Measurements from ENCODE around the gene INPP4B.
"Not testable (repeated sequence)": the region's sequence is repeated elsewhere in the genome, so short reads cannot be mapped to it uniquely, and the experiment has no call there.

Gene INPP4B

DNA sequence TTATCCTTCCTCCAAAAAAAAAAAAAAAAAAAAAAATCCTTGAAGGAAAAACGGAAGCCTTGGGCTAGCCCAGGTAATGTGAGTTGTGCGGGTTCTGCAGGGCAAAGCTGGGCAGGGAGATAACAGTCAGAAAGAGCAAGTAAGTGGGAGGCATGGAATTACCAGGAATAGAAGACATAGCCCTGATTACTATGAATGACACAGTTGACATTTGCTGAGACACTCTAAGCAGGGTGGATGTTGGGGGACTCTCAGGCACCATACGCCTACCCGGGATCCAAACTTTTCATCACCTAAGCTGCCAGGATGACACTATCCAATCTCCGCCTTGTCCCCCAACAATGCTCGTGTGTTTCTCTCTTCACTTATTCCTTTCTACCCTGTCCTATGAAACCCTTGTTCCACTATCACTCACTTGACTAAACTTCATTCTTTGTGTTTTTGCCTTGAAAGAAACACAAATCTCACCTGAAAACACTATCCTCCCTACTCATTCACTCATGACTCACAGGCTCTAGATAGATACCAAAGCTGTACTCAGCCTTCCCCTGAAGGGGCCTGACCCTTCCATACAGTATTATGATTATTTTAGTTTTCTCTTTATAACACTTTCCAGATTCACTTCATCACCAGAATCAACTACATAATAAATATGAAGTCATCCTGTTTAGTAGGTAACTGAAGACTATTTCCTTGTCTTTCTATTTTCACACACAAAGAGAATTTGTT is 158.4 kb downstream of the INPP4B start:
- DNase-seq (ENCODE audit: low read depth in 2 of 2), result no peak

DNA sequence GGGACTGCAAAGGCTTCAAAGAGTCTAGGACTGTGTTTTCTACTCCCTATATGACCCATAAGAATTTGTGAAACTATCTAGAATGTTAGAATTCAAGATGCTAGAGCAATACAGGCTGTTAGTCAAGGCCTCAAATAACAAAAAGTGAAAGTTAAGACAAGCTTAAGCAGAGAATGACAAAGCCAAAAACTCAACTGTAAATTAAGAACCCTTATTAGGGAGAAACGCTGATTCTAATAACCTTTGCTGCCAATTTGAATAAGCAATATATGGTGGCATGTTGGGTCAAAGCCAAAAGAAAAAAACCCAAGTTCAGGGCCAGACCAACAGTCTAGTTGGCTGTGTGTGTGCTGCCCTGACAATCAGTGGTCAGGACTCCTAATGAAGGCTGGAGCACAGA is 160.0 kb downstream of the INPP4B start:
- no peak for DNase-seq (ENCODE audit: low read depth in 2 of 2)

DNA sequence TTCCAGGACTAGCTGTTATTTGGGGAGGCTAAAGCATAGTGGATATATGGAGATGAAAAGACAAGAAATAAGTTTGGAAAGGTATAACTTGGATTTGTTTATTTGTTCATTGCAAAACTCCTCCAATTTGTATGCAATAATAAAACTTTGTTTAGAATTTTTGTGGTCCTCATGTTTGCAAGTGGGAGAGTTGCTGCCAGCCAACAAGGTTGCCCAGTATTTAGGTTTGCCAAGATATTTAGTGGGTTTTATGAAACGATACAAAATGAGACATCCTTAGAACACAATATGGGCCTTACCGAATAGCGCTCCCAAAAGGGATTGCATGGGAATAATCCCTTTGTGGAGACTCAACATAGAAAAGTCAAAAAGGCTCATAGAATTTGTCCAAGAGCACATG is 162.1 kb downstream of the INPP4B start:
- DNase-seq (ENCODE audit: low read depth in 2 of 2), result no peak

DNA sequence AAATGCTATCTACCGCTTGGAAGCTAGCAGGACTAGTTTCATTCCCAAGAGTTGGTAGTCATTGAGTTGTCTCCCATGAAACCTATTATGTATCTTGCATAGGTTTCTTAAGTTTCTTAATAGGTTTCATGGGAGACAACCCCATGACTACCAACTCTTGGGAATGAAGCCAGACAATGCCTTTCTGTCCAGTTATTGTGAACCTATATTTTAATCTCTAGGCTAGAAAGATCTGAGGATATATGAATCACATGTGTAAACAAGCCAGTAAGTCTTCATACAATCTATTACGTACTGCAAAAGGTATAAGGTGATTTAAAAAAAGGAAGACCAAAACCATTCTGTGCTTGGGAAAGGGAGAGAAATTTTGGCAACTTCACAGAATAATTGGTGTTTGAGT is 162.6 kb downstream of the INPP4B start:
- no peak for DNase-seq (ENCODE audit: low read depth in 2 of 2)

DNA sequence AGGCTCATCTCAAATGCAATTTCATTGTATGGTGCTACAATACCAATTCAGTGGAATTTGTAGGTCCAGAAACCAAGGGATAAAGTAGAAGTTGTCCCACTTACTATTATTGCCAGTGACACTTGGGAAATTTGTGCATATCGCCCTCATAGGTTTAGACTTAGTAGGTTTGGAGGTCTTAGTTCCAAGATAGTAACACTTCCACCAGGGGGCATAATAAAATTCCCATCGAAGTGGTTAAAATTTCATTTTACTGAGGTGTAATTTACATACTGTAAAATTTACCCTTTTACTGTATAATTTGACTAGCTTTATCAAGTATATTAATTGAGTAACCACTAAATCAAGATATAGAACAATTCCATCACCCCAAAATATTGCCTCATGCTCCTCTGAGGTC is 174.6 kb downstream of the INPP4B start:
- no peak for DNase-seq (ENCODE audit: low read depth in 2 of 2)

DNA sequence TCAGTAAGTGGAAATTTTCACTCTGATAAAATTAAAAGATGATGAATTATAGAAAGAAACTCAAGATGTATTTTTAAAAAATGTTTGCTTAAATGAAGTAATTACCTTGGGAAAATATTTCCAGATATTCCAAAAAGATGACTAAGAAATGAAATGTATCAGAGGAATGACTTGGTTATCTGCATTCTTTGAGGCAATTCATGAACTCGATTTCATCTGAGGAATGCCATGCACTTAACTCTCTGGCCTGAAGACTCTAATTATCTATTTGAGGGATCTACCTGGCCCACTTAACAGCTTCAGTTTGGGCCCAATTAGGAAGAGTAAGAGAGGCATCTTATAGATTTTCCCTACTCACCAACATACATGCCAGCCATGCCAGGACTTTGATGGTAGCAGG is 182.3 kb downstream of the INPP4B start:
- no peak for DNase-seq (ENCODE audit: low read depth in 2 of 2)

DNA sequence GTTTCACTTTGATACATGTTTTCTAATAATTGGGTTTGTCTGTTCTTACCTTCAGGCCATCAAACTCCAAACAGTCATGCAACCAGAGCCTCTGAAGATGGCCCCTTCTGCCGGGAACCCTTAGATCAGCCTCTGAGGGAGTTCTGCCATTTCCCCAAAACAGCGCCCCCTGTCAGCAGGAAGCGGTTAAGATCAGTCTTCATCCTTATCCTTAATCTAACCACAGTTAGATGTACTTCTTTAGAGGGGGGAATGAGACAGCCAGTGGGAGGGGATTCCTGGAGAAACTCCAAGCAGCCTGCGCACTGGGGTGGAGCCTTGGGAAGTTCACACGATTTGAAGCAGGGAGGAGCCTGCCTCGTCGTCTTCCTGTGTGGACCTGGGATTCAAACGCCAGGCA is 185.4 kb downstream of the INPP4B start:
- DNase-seq (ENCODE audit: low read depth in 2 of 2), result no peak

DNA sequence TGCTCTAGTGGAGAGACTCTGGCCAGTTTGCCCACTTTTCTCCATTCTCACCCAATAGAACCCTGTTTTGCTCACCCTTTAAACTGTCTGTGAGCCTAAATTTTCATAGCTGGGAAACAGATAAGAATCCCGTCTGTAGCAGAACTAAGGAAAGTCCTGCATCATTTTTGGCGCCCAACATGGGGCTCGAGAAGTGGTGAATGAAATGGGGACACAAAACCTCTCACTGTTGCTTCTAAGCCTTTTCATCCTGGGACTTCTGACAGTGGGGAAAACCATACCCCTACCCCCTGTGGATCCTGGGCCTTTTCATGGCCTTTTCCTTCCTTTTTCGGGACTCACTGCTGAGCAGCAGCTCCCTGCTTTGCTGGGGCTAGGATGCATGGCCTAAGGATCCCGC is 189.9 kb downstream of the INPP4B start:
- peak in 1 of 2 donors; percentile 2 for DNase-seq (ENCODE audit: low read depth in 2 of 2)

DNA sequence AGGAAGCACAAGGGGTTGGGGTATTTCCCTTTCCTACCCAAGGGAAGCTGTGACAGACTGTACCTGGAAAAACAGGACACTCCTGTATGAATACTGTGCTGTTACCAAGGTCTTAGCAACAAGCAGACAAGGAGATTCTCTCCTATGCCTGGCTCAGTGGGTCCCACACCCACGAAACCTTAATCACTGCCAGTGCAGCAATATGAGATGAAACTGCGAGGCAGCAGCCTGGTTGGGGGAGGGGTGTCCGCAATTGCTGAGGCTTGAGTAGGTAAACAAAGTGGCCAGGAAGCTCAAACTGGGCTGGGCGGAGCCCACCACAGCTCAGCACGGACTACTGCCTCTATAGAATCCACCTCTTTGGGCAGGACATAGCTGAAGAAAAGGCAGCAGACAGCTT is 197.7 kb downstream of the INPP4B start:
- DNase-seq (ENCODE audit: low read depth in 2 of 2), result no peak

DNA sequence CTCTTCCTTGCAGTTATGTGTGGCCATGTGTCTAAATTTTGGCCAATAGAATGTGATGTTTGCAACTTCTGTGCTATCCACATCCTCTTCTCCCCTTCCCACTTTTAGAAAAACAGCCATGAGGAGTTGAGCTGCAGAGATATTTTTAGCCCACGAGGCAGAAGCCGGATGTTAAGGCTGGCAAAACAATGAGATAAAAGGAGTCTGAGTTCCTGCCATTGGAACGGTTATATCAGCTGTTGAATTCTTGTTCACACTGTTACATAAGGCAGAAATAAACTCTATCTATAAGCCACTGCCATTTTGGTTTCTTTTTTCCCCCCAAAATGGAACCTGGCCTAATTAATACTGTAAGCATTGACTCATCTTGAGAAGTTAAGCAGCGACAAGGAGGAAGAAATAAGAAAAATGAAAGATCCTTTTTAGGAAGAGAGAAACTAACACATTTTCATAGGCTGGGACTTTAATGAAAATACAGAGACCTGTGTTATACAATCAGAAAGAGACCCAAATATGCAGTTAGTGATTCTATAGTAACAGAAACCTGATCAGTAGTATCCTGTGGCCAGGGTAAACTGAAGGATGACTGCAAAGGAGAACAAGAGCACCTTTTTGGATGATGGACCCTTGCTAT is 200.5 kb downstream of the INPP4B start:
- DNase-seq (ENCODE audit: low read depth in 2 of 2), result no peak

DNA sequence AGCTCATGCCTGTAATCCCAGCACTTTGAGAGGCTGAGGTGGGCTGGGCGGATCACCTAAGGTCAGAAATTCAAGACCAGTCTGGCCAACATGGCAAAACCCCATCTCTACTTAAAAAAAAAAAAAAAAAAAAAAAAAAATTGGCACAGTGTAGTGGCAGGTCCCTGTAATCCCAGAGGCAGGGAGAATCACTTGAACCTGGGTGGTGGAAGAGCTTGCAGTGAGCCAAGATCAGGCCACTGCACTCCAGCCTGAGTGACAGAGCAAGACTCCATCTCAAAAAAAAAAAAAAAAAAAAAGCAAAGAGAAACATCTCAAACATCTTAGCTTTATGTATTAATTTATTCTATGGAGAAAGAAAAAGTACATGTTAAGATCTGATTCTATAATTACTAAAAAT is 201.5 kb downstream of the INPP4B start:
- not testable (repeated sequence) for DNase-seq (ENCODE audit: low read depth in 2 of 2)

DNA sequence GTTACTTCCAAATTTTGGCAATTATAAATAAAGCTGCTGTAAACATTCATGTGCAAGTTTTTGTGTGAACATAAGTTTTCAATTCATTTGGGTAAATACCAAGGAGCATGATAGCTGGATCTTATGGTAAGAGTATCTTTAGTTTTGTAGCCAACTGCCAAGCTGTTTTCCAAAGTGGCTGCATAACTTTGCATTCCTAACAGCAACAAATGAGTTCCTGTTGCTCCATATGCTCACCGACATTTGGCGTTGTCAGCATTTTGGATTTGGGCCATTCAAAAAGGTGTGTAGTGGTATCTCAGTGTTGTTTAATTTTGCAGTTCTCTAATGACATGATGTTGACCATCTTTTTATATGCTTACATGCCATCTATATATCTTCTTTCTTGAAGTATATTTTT is 208.5 kb downstream of the INPP4B start:
- DNase-seq (ENCODE audit: low read depth in 2 of 2), result no peak

DNA sequence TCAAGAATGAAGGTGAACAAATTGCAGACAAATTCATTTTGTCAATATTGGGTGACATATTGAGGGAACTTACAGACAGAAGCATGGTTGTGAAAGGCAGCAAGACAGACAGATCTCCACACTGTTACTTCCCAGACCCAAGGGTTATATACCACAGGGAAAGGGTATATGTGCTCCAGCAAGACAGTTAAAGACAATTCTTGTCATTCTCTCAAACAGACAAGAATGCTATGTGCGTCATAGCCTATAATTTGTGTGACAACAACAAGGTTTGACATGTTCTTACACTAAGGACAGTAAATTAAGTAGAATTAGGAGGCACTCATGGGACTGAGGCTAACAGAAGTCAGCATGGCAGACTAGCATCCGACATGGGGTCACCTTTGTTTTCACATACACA is 214.3 kb downstream of the INPP4B start:
- DNase-seq (ENCODE audit: low read depth in 2 of 2), result no peak

DNA sequence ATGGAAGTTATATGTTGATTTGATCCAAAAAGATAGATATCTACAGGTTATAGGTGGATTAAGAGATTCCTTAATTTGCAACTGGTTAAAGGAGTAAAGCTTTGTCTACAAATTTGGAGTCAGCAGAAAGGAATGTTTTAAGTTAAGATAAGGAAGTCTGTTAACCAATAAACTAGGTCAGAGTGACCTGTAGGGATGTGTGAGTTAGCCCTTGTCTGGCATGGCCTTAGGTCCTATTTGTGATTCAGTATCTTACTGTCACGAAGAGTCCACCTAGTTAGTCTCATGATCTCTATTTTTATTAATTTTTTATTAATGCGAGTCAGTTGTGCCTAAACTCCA is 230.8 kb downstream of the INPP4B start:
- no peak for DNase-seq (ENCODE audit: low read depth in 2 of 2)

DNA sequence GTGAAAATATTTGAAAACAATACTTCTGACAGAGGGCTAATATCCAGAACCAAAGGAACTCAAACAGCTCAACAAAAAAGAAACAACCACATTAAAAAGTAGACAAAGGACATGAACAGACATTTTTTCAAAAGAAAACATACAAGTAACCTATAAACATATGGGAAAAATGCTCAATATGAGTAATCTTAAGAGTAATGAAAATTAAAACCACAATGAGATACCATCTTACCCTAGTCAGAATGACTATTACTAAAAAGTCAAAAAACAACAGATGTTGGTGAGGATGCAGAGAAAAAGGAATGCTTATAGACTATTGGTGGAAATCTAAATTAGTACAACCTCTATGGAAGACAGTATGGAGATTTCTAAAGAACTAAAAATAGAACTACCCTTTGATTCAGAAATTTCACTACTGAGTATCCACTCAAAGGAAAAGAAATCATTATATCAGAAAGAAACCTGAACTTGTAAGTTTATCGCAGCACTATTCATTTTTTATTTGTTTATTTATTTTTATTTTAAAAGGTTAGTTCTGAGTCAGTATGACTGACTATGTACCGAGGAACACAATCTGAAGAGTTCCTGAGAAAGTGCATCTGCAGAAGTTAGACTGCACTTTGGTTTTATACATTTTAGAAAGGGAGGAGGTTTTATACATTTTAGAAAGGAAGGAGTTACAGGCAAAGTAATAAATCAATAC is 231.3 kb downstream of the INPP4B start:
- DNase-seq (ENCODE audit: low read depth in 2 of 2), result no peak

DNA sequence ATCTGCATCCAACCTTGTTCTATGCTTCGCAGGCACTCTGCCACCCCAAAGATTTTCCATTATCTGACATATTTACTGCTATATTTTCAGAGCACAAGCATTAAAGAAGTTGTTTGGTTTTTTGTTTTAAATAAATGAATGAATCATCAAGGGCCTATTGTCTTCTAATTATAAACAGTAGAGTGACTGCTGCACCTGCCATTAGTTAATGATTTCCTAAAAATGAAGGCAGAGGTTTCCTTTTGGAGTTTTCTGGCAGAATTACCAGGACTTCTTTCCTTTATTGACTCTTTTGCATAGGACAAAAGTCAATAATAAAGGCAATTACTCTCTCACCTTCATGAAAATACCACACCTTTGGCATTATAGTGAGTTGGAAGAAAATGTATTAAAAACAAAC is 238.1 kb downstream of the INPP4B start:
- no peak for DNase-seq (ENCODE audit: low read depth in 2 of 2)

DNA sequence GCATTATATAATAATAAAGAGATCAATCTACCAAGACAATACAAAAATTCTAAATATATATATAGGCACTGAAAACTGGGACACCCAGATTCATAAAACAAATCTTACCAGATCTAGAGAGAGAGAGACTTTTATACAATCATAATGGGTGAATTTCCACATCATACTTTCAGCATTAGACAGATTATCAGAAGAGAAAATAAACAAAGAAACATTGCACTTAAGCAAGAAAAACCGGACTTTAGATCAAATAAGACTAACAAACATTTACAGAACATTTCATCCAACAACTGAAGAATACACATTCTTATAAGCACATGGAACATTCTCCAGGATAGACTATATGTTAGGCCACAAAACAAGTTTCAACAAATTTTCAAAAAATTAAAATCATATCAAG is 245.1 kb downstream of the INPP4B start:
- no peak for DNase-seq (ENCODE audit: low read depth in 2 of 2)

DNA sequence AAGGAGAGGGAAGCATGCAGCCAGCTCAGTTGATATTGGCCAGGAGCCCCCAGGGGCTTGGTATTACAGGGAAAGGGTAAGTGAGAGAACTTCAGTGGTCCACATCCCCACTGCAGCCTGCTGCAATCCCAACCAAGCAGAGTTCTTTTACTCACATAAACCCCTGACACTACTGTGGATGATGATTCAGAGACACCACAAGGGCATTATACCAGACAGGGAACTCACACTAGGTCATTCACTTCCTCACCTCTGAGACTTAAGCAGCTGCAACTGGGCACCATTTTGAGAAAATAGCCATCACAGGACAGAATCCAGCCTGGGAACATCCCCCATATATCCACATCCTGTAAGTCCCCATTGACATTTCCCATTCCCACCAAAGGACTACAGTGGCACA is 248.0 kb downstream of the INPP4B start:
- no peak for DNase-seq (ENCODE audit: low read depth in 2 of 2)

DNA sequence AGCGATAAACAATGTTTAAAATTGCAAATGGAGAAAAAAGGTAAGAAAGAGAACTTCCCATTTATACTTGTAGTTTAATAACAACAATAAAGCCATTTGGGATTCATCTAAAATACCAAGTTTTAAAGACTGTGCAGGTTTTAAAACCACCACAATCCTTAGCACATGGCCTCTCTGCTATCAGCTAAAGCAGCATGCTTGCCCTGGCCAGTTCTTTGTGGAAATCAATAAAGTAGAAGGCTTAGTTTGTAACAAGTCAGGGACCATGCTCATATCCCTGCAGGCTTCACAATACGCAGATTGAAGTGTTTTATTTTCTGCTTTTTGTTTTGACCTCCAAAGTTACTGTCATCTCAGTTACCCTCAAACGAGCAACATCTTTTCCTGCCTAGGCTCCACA is 249.5 kb downstream of the INPP4B start:
- DNase-seq (ENCODE audit: low read depth in 2 of 2), result no peak

DNA sequence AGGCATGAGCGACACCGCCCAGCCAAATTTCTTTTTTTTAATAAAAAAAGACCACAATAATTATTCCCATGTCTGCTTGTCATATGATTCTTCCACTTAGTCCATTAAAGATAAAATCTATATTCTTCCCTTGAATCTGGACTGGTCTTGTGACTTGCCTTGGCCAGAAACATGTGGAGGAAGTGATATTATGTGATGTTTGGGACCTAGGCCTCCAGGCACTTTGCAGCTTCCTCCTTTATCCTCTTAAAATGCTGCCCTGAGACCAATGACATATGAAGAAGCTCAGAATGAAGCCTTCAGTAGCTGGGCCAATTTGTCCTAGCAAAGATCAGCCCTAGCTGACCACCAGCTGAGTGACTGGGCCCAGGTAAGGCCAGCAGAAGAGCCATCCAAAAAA is 250.0 kb downstream of the INPP4B start:
- DNase-seq (ENCODE audit: low read depth in 2 of 2), result no peak

DNA sequence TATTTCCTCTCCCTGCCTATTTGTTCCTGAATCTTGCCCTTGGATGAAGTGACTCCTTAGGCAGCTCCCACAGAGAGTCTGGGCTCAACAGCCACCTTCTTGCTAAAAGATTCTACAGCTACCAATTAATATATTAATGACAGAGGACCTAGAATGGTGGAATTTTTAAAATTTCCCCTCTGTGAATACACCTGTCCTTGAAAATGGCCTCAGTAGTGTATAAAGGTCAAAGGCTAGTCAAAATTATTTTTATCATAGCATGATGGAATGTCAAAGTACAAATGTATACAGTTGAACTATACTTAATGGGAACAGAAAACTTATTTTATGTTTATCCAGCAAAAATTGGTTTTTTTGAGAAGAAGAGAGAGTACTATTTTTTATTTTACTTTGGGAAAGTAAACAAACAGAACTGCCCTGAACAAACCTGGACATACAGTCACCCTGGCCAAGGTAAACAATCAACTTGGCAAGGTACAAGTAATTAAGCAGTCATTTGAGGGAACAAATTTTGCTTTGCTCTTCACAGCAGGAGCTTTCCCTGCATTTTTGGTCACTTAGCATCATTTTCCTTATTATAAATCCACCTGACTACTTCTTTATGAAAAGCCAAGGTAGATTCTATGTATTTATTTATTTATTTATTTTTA is 250.8 kb downstream of the INPP4B start:
- DNase-seq (ENCODE audit: low read depth in 2 of 2), result no peak

DNA sequence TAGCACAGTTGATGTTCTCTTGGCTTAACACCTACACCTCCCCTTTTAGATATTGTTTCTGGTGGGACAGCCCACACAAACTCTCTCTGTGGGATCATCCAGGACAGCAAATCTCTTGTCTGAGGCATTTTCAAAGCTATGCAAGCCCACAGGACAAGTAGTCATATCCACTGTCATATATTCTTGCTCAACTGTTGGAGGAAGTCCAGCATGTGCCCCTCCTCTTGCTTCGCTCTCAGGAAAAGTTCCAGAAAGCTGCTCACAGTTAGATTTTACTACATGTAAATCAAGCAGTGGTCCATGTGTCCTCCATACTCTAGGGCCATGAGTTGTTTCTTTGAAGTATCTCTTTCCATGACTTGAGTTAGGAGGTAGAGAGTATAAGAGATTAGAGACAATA is 260.7 kb downstream of the INPP4B start:
- no peak for DNase-seq (ENCODE audit: low read depth in 2 of 2)

DNA sequence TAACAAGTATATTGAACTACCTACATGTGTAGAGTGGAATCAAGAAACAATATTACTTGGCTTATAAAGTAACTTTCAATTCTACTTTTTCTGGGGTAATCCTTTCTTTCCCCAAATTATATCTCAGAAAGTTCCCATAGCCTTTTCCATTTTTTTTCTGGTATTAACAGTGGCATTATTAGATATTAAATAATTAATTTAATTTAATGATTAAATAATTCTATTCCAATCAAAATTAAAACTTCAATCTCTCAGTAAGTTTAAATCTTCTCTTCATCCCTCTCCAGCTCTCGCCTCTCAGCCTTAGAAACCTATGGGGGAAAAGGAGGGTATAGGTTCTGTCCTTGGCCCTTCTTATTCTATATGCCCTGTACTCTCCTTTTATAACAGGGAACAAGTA is 262.4 kb downstream of the INPP4B start:
- DNase-seq (ENCODE audit: low read depth in 2 of 2), result no peak
